Pancreas (tissue), 10 donors: ENCODE results near the gene TNRC18. TPM values are rescaled to one million over a fixed set of nuclear protein-coding genes. Genes with fewer than 3 reads are reported as not detected.

Experiments
- ATAC-seq, 4 donors: fragments of 200-7000 bp; cut with Tn5 transposase; one replicate each; pipeline versions ENCODE4 v1.8.0 to v1.9.1; 2020; ENCODE audit warnings: mild to moderate bottlenecking in 4 of 4, moderate library complexity in 4 of 4
- DNase-seq, 6 donors: peaks; one replicate each; pipeline ENCODE4 v3.0.0-alpha.2; 2020
- FAIRE-seq: peaks from 2 replicates; lab custom pipeline; 2012; peaks lifted over from hg19 to GRCh38; lab: Jason Lieb, UNC
- H3K27ac ChIP-seq, 4 donors: fragments of 200-600 bp; sonication (generic); 1 replicate in 3 of 4; 2 replicates in 1 of 4; pipeline versions ENCODE4 v1.5.0 to v1.8.0; 2020
- H3K27me3 ChIP-seq, 4 donors: fragments of 200-600 bp; one replicate each; pipeline ENCODE4 v1.8.0; 2021
- H3K36me3 ChIP-seq, 3 donors: fragments of 200-600 bp; sonication (generic) in 1 of 3; one replicate each; pipeline versions ENCODE4 v1.5.0 to v1.8.0; 2020 to 2021
- H3K4me1 ChIP-seq, 3 donors: fragments of 200-600 bp; one replicate each; pipeline ENCODE4 v1.8.0; 2021
- H3K4me3 ChIP-seq, 4 donors: fragments of 200-600 bp; sonication (generic) in 2 of 4; one replicate each; pipeline versions ENCODE4 v1.5.0 to v1.8.0; 2020 to 2021
- H3K9me3 ChIP-seq, 4 donors: fragments of 200-600 bp; one replicate each; pipeline ENCODE4 v1.8.0; 2021
- CTCF ChIP-seq, 4 donors: fragments of 200-600 bp; sonication (generic) in 3 of 4; IDR thresholded peaks; one replicate each; pipeline versions ENCODE4 v1.5.0 to v1.8.0; 2021; ENCODE audit warnings: antibody characterized with exemption in 4 of 4
- WGBS, 2 donors: extraction: QIAGEN DNeasy Blood & Tissue Kit; methylation state at CpG; one replicate each; pipeline ENCODE4 v1.1.7; 2013; 5-methylcytosine and 5-hydroxymethylcytosine counted together
- intact Hi-C, 3 donors: fragments of 100-400 bp; cut with DNase I; formaldehyde crosslinking; loops; one replicate each; pipeline versions ENCODE4 v1.11.1 to v1.14.2; 2022
- polyA plus RNA-seq, 2 donors: library from polyadenylated mRNA; stranded (reverse); fragments of 200-250 nt; gene quantifications; one replicate each; pipeline ENCODE4 v1.2.3, GENCODE V29; 2013
- total RNA-seq, 6 donors: library from RNA; stranded (reverse); fragmentation: NEBNext Ultra II Directional in 4 of 6; extraction: Animal tissue kit (Norgen Biotek cat#: 25700) in 4 of 6; gene quantifications; one replicate each; pipeline versions ENCODE4 v1.2.1 to v1.2.4, GENCODE V29; 2021 to 2023
- donor health status: healthy with polysubstance abuse.
- donor health status: DM: no; HTN: no; CAD: no; lungs with moderate emphysema.
- donor health status: DM: no; HTN: no; CAD: no.
- donor health status: control.
- donor health status: control.
- donor health status: Bipolar disorder and iron deficiency.
- donor health status: DM: yes; HTN: yes; CAD: no.
- donor health status: DM: no; HTN: no; CAD: no.
- donor health status: DM: no; HTN: no; CAD: no.
- donor health status: DM: yes; HTN: yes; CAD: no.

Gene TNRC18
- total and polyA plus RNA-seq, 8 donors: 30.1 to 80.6 (median 36.9) TPM

- no peaks in the 10 kb centered on the region for H3K9me3 ChIP-seq
- no peak overlapping the region for H3K27ac ChIP-seq
- ATAC-seq (no peak), DNase-seq (no peak), FAIRE-seq (no peak)
- H3K4me3 ChIP-seq: no peak overlapping the region
- intact Hi-C loops: no loop called here
- peaks cover 5 to 47% (median 40%) of the 10 kb centered on the region in 3 donors for H3K36me3 ChIP-seq
- no peak for TF ChIP-seq CTCF (IDR thresholded peaks at IDR 0.05)
- WGBS, 2 donors: 99% methylated on average over 13 of the region's 13 CpGs
- no peaks in the 10 kb centered on the region for H3K4me1 ChIP-seq
- no peaks in the 10 kb centered on the region for H3K27me3 ChIP-seq
These were observed 78.5 kb downstream of the TNRC18 start for GRCh38 chr7:5345171-5345570.

- Histone ChIP-seq H3K9me3 (no peaks in the 10 kb centered on the region), H3K27ac (no peak overlapping the region), H3K4me3 (no peak overlapping the region), H3K27me3 (no peaks in the 10 kb centered on the region), H3K4me1 (no peaks in the 10 kb centered on the region), H3K36me3 (peaks cover 5 to 46% (median 40%) of the 10 kb centered on the region in 3 donors)
- ATAC-seq (no peak), FAIRE-seq (no peak), DNase-seq (no peak)
- TF ChIP-seq CTCF (IDR thresholded peaks at IDR 0.05): no peak
- WGBS, 2 donors: 96 to 100% methylated on average over 4 of the region's 4 CpGs
- intact Hi-C loops: no loop called here
These were observed 79.3 kb downstream of the TNRC18 start for GRCh38 chr7:5344342-5344741.

GRCh38 chr7:5343884-5344283 is 79.8 kb downstream of the TNRC18 start:
- H3K27me3 ChIP-seq: no peaks in the 10 kb centered on the region
- intact Hi-C loops: no loop called here
- FAIRE-seq (no peak), ATAC-seq (no peak), DNase-seq (no peak)
- H3K36me3 ChIP-seq: peaks cover 5 to 46% (median 36%) of the 10 kb centered on the region in 3 donors
- no peak overlapping the region for H3K4me3 ChIP-seq
- no peaks in the 10 kb centered on the region for H3K4me1 ChIP-seq
- 96 to 99% methylated on average over 2 of the region's 2 CpGs for WGBS, 2 donors
- no peak for TF ChIP-seq CTCF (IDR thresholded peaks at IDR 0.05)
- no peaks in the 10 kb centered on the region for H3K9me3 ChIP-seq
- no peak overlapping the region for H3K27ac ChIP-seq

- no peaks in the 10 kb centered on the region for H3K27me3 ChIP-seq
- DNase-seq: no peak
- no peak overlapping the region for H3K4me3 ChIP-seq
- FAIRE-seq: no peak
- H3K9me3 ChIP-seq: no peaks in the 10 kb centered on the region
- peaks cover 9 to 46% (median 35%) of the 10 kb centered on the region in 3 donors for H3K36me3 ChIP-seq
- no peak for ATAC-seq
- intact Hi-C loops: no loop called here
- H3K27ac ChIP-seq: no peak overlapping the region
- TF ChIP-seq CTCF (IDR thresholded peaks at IDR 0.05): no peak
- 96 to 97% methylated on average over 6 of the region's 6 CpGs for WGBS, 2 donors
- H3K4me1 ChIP-seq: no peaks in the 10 kb centered on the region
These were observed 81.0 kb downstream of the TNRC18 start for GRCh38 chr7:5342631-5343030.

GRCh38 chr7:5339955-5340354 is 83.7 kb downstream of the TNRC18 start:
- Histone ChIP-seq H3K36me3 (peaks cover 4 to 42% (median 36%) of the 10 kb centered on the region in 3 donors), H3K4me3 (no peak overlapping the region), H3K9me3 (no peaks in the 10 kb centered on the region), H3K4me1 (no peaks in the 10 kb centered on the region), H3K27ac (no peak overlapping the region), H3K27me3 (no peaks in the 10 kb centered on the region)
- 49 to 56% methylated on average over 2 of the region's 2 CpGs for WGBS, 2 donors
- DNase-seq (no peak), FAIRE-seq (no peak), ATAC-seq (peak in 1 of 4 donors; percentile 31)
- intact Hi-C loops: no loop called here
- TF ChIP-seq CTCF (IDR thresholded peaks at IDR 0.05): no peak
